Neuronal stem cell (in vitro differentiated cells): Measurements from ENCODE around the gene RNLS.

Source experiments
- DNase-seq: peaks from one replicate; pipeline ENCODE4 v3.0.0-alpha.2; 2013; ENCODE audit warnings: low spot score
- H2AFZ ChIP-seq: one replicate; pipeline ENCODE4 v1.6.1; 2013; ENCODE audit warnings: mild to moderate bottlenecking, low read length, inconsistent platforms
- H2AK5ac ChIP-seq: 2 replicates; pipeline ENCODE4 v1.6.1; 2013; ENCODE audit warnings: low read depth, mild to moderate bottlenecking, inconsistent platforms, low read length, moderate library complexity, mixed read lengths
- H2BK120ac ChIP-seq: 2 replicates; pipeline ENCODE4 v1.6.1; 2013; ENCODE audit warnings: low read depth, mild to moderate bottlenecking, inconsistent platforms, low read length, moderate library complexity, mixed read lengths
- H2BK12ac ChIP-seq: one replicate; pipeline ENCODE4 v1.6.1; 2013; ENCODE audit warnings: low read length, inconsistent platforms
- H2BK15ac ChIP-seq: 2 replicates; pipeline ENCODE4 v1.6.1; 2013; ENCODE audit warnings: mild to moderate bottlenecking, low read length, inconsistent platforms, mixed read lengths
- H2BK5ac ChIP-seq: one replicate; pipeline ENCODE4 v1.6.1; 2013; ENCODE audit warnings: inconsistent platforms, mild to moderate bottlenecking, low read length, moderate library complexity
- H3K14ac ChIP-seq: one replicate; pipeline ENCODE4 v1.6.1; 2013; ENCODE audit warnings: low read length, inconsistent platforms
- H3K18ac ChIP-seq: 2 replicates; pipeline ENCODE4 v1.6.1; 2013; ENCODE audit warnings: low read length, inconsistent platforms
- H3K23ac ChIP-seq: 2 replicates; pipeline ENCODE4 v1.6.1; 2013; ENCODE audit warnings: low read depth, mild to moderate bottlenecking, mixed read lengths, low read length, inconsistent platforms; ENCODE audit not compliant: poor library complexity
- H3K27ac ChIP-seq: replicated peaks from 3 replicates; pipeline ENCODE4 v1.5.1; 2013; ENCODE audit warnings: low read length, inconsistent platforms
- H3K27me3 ChIP-seq, 3 experiments: 2 replicates each; pipeline ENCODE4 v1.6.1; 2013; ENCODE audit warnings: low read length in 3 of 3, mild to moderate bottlenecking in 2 of 3, inconsistent platforms in 1 of 3, low read depth in 1 of 3, mixed read lengths in 1 of 3, moderate library complexity in 1 of 3; ENCODE audit not compliant: control insufficient read depth in 3 of 3, insufficient read depth in 3 of 3
- H3K36me3 ChIP-seq, 2 donors: replicated peaks in 1 of 2; 2 replicates each; pipeline ENCODE4 v1.6.1; 2013; ENCODE audit warnings: low read length in 2 of 2; ENCODE audit not compliant: control insufficient read depth in 2 of 2, insufficient read depth in 2 of 2
- H3K4ac ChIP-seq: 2 replicates; pipeline ENCODE4 v1.6.1; 2013; ENCODE audit warnings: inconsistent platforms, mild to moderate bottlenecking, low read length, moderate library complexity
- H3K4me1 ChIP-seq, 2 donors: 1 replicate in 1 of 2; 2 replicates in 1 of 2; pipeline ENCODE4 v1.6.1; 2013; ENCODE audit warnings: low read length in 2 of 2, low read depth in 1 of 2; ENCODE audit not compliant: control insufficient read depth in 2 of 2, insufficient read depth in 1 of 2
- H3K4me2 ChIP-seq: one replicate; pipeline ENCODE4 v1.6.1; 2013; ENCODE audit warnings: mild to moderate bottlenecking, low read length, inconsistent platforms; ENCODE audit not compliant: insufficient read depth, poor library complexity, severe bottlenecking
- H3K4me3 ChIP-seq, 2 donors: 2 replicates each; pipeline ENCODE4 v1.5.1; 2013; ENCODE audit warnings: low read length in 2 of 2, mild to moderate bottlenecking in 2 of 2, inconsistent platforms in 1 of 2, moderate library complexity in 1 of 2
- H3K79me1 ChIP-seq: one replicate; pipeline ENCODE4 v1.6.1; 2013; ENCODE audit warnings: low read depth, mild to moderate bottlenecking, inconsistent platforms, low read length, moderate library complexity
- H3K9ac ChIP-seq: one replicate; pipeline ENCODE4 v1.6.1; 2013; ENCODE audit warnings: mild to moderate bottlenecking, low read depth, low read length, inconsistent platforms; ENCODE audit not compliant: poor library complexity
- H3K9me3 ChIP-seq, 2 donors: replicated peaks in 1 of 2; 2 replicates each; pipeline versions ENCODE3 to v1.6.1; 2013; ENCODE audit warnings: low read length in 2 of 2, mild to moderate bottlenecking in 2 of 2, inconsistent platforms in 1 of 2, low read depth in 1 of 2, mixed read lengths in 1 of 2, moderate library complexity in 1 of 2; ENCODE audit not compliant: control insufficient read depth in 2 of 2, insufficient read depth in 1 of 2
- H4K8ac ChIP-seq: one replicate; pipeline ENCODE4 v1.6.1; 2013; ENCODE audit warnings: low read depth, mild to moderate bottlenecking, inconsistent platforms, low read length, moderate library complexity
- H4K91ac ChIP-seq: one replicate; pipeline ENCODE4 v1.6.1; 2013; ENCODE audit warnings: low read length, low read depth, mild to moderate bottlenecking, inconsistent platforms; ENCODE audit not compliant: poor library complexity
- WGBS, 2 donors: extraction: QIAGEN DNeasy Blood & Tissue Kit; methylation state at CpG; one replicate each; pipeline ENCODE4 v1.1.7; 2013; ENCODE audit warnings: missing lambda C conversion rate in 2 of 2, mixed read lengths in 1 of 2; ENCODE audit not compliant: insufficient read length in 2 of 2, insufficient replicate concordance in 1 of 2; ENCODE audit errors: extremely low coverage in 2 of 2; 5-methylcytosine and 5-hydroxymethylcytosine counted together

The RNLS gene

DNA sequence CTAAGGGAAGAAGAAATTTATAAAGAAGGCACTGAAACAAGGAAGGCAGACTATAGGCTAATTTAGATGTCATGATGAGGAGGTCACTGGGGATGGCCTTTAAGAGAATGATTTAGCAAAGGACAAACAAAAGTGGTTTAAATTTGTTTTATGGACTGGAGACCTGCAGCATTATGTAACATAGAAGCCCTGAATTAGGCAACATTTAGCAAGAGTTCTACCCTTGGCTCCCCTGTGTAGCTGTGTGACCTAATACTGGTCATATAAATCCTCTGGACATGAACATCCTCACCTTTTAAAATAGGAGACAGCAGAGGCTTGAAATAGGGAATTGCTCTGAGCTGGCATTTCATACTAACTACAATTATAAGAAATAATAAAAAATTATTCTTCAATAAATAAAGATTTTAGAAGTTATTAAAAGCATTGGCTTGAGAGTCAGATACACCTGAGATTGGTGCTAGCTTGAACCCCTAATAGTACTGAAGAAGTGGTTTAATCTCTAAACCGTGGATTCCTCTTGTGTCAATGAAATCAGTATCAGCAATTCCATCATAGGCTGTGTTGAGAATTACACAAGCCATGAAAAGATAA, 48.9 kb downstream of the RNLS start:
- no peaks in the 10 kb centered on the region for H3K9me3 ChIP-seq
- no peak overlapping the region for H3K9ac ChIP-seq
- H3K14ac ChIP-seq: no peak overlapping the region
- no peak overlapping the region for H2BK12ac ChIP-seq
- no peak overlapping the region for H4K8ac ChIP-seq
- no peak overlapping the region for H4K91ac ChIP-seq
- no peak overlapping the region for H3K18ac ChIP-seq
- DNase-seq: no peak
- no peak overlapping the region for H3K4ac ChIP-seq
- no peak overlapping the region for H2BK120ac ChIP-seq
- H3K4me2 ChIP-seq: no peak overlapping the region
- no peak overlapping the region for H2BK15ac ChIP-seq
- no peak overlapping the region for H3K27ac ChIP-seq
- H3K4me1 ChIP-seq: no peaks in the 10 kb centered on the region
- no peaks in the 10 kb centered on the region for H3K36me3 ChIP-seq
- H3K23ac ChIP-seq: no peak overlapping the region
- H2BK5ac ChIP-seq: no peak overlapping the region
- no peak overlapping the region for H2AK5ac ChIP-seq
- no peaks in the 10 kb centered on the region for H3K27me3 ChIP-seq
- H2AFZ ChIP-seq: no peak overlapping the region
- no peak overlapping the region for H3K4me3 ChIP-seq
- WGBS, 2 donors: no CpG with 5 or more reads among the region's 1 CpG
- no peaks in the 10 kb centered on the region for H3K79me1 ChIP-seq

DNA sequence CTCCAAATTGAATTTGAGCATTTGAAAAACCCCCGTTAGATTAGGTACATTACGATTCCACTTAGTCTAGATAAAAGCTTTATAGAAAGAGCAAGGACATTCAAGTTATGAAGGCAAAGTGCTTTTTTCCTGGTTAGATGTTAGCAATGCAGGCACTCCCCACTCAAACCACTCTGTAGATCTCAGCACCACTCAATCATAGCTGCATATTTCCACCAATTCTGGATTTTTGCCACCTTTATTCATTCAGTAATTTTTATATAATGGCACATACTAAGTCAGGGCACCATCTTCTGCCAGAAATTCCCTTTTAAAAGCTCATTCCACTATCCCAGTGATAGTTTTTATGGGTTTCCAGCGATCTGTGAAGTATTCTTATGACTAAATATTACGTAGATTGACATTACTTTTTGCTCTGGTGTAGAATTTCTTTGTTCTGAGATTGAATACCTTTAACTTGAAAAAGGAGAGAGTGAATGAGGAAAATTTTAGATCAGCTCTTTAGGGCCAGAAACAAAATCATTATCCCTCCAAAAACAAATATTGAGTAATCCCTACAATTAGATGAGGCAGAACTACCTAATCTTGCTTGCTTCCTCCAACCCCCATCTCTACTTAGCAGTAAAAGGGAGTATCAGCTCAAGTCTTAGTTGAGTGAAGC, 51.6 kb downstream of the RNLS start:
- no peak overlapping the region for H4K8ac ChIP-seq
- H3K9ac ChIP-seq: no peak overlapping the region
- H2AFZ ChIP-seq: no peak overlapping the region
- H3K23ac ChIP-seq: no peak overlapping the region
- H4K91ac ChIP-seq: no peak overlapping the region
- H2AK5ac ChIP-seq: no peak overlapping the region
- no peak overlapping the region for H2BK12ac ChIP-seq
- no peaks in the 10 kb centered on the region for H3K27me3 ChIP-seq
- H3K14ac ChIP-seq: no peak overlapping the region
- H2BK15ac ChIP-seq: no peak overlapping the region
- no peak overlapping the region for H2BK120ac ChIP-seq
- WGBS, 2 donors: no CpG with 5 or more reads among the region's 4 CpGs
- no peak overlapping the region for H3K4me3 ChIP-seq
- H2BK5ac ChIP-seq: no peak overlapping the region
- no peak for DNase-seq
- no peaks in the 10 kb centered on the region for H3K36me3 ChIP-seq
- no peak overlapping the region for H3K4ac ChIP-seq
- no peaks in the 10 kb centered on the region for H3K9me3 ChIP-seq
- no peaks in the 10 kb centered on the region for H3K79me1 ChIP-seq
- no peak overlapping the region for H3K4me2 ChIP-seq
- H3K18ac ChIP-seq: no peak overlapping the region
- H3K4me1 ChIP-seq: no peaks in the 10 kb centered on the region
- no peak overlapping the region for H3K27ac ChIP-seq

DNA sequence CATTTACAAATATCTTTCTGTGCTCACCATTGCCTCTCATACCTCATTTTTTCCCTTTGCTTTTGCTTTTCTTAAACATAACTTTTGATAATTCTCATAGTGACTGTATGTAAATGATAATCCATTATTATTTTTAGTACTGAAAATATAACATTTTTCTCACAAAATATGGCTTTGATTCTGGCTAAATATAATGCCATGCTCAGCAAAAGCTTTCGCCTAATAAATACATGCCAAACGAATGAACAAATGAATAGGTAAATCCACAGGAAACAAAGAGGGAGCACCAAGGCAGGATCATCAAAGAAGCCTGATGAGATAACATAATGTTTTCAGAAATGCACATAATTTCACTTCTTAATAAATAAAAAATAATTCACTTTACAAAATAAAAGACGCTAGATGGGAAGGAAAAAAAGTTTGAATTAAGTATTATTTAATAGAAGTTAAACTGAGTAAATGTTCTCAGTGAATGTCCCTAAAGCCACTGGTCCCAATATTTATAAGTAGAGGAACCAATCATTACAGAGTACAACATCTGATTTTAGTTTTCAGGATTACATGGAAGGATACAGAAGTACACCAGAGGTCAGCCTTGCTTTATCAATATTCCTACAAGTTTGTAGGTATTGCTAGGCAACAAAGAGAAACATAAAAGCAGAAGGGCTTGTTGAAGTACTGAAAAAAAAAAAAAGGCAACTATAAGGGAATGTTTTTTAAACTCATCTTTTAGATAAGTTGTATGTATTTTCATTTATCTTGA, 52.3 kb downstream of the RNLS start:
- Histone ChIP-seq H4K91ac (no peak overlapping the region), H2AK5ac (no peak overlapping the region), H2BK120ac (no peak overlapping the region), H2BK5ac (no peak overlapping the region), H2BK15ac (no peak overlapping the region), H3K4ac (no peak overlapping the region), H2AFZ (no peak overlapping the region), H3K4me2 (no peak overlapping the region), H3K4me1 (no peaks in the 10 kb centered on the region), H4K8ac (no peak overlapping the region), H3K23ac (no peak overlapping the region), H2BK12ac (no peak overlapping the region), H3K9me3 (no peaks in the 10 kb centered on the region), H3K18ac (no peak overlapping the region), H3K27me3 (no peaks in the 10 kb centered on the region), H3K79me1 (no peaks in the 10 kb centered on the region), H3K27ac (no peak overlapping the region), H3K14ac (no peak overlapping the region), H3K4me3 (no peak overlapping the region), H3K9ac (no peak overlapping the region), H3K36me3 (no peaks in the 10 kb centered on the region)
- 100% methylated on average over 1 of the region's 3 CpGs; no CpG with 5 or more reads in 1 of the 2 donors for WGBS, 2 donors
- DNase-seq: no peak

DNA sequence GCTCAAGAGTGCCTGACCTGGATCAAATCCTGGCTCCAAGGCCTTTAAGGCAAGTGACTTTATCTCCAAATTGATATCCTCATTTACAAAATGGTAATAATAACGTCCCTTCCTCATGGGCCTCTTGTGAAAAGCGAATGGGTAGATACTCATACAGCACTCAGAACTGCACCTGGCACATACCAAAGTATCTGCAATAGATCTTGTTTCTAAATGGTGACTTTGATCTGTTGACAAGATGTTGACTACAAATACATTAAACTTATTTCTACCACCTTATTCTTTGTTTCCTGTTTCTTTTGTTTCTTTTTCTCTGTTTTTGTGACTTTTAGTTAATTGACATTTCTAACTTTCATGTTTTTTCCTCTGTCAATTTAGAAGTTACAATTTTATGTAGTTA, 53.0 kb downstream of the RNLS start:
- no peak overlapping the region for H3K4ac ChIP-seq
- no peaks in the 10 kb centered on the region for H3K27me3 ChIP-seq
- no peak overlapping the region for H2BK5ac ChIP-seq
- H2BK15ac ChIP-seq: no peak overlapping the region
- no peak overlapping the region for H4K91ac ChIP-seq
- no peak overlapping the region for H3K18ac ChIP-seq
- H3K9me3 ChIP-seq: no peaks in the 10 kb centered on the region
- no peak overlapping the region for H2BK120ac ChIP-seq
- no peak overlapping the region for H3K23ac ChIP-seq
- no peaks in the 10 kb centered on the region for H3K4me1 ChIP-seq
- no peak overlapping the region for H3K14ac ChIP-seq
- DNase-seq: no peak
- H3K4me3 ChIP-seq: no peak overlapping the region
- H2AK5ac ChIP-seq: no peak overlapping the region
- H3K9ac ChIP-seq: no peak overlapping the region
- no peaks in the 10 kb centered on the region for H3K79me1 ChIP-seq
- H4K8ac ChIP-seq: no peak overlapping the region
- H3K4me2 ChIP-seq: no peak overlapping the region
- no CpG with 5 or more reads among the region's 2 CpGs for WGBS, 2 donors
- no peak overlapping the region for H2BK12ac ChIP-seq
- no peaks in the 10 kb centered on the region for H3K36me3 ChIP-seq
- no peak overlapping the region for H2AFZ ChIP-seq
- no peak overlapping the region for H3K27ac ChIP-seq
